GM18519 (cell line): Measurements from ENCODE around the gene USP9X.
"Not testable (repeated sequence)": the region's sequence is repeated elsewhere in the genome, so short reads cannot be mapped to it uniquely, and the experiment has no call there.

ENCODE experiments used
- ATAC-seq: cut with Tn5 transposase; IDR thresholded peaks from one replicate; pipeline ENCODE4 v1.9.1; 2021; ENCODE audit warnings: mild to moderate bottlenecking, moderate library complexity; ENCODE audit not compliant: unreplicated experiment, low FRiP score

The USP9X gene

DNA sequence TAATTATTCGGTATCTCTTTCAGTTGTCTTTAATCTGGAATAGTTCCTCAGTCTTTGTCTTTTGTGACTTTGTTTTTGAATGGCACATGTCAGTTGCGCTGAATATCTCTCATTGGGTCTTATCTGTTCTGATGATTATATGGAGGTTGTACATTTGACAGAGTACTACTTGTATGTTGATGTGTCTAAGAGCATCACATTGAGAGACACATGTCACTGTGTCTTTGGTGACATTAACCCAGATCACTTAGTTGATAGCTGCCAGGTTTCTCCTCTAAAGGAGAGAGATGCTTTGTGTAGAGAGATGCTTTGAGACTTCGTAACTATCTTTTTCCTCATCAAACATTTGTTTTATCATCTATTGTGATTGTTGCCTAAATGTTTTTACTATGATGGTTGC is 92.1 kb downstream of the USP9X start:
- no peak for ATAC-seq

DNA sequence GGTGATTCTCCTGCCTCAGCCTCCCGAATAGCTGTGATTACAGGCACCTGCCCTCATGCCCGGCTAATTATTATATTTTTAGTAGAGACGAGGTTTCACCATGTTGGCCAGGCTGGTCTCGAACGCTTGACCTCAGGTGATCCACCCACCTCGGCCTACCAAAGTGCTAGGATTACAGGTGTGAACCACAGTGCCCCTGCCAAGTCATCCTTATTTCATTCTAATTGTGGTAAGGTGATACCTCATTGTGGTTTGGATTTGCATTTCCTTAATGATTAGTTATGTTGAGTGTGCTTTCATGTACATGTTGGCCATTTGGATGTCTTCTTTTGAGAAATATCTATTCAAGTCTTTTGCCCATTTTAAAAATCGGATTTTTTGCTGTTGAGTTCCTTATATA is 93.0 kb downstream of the USP9X start:
- no peak for ATAC-seq

DNA sequence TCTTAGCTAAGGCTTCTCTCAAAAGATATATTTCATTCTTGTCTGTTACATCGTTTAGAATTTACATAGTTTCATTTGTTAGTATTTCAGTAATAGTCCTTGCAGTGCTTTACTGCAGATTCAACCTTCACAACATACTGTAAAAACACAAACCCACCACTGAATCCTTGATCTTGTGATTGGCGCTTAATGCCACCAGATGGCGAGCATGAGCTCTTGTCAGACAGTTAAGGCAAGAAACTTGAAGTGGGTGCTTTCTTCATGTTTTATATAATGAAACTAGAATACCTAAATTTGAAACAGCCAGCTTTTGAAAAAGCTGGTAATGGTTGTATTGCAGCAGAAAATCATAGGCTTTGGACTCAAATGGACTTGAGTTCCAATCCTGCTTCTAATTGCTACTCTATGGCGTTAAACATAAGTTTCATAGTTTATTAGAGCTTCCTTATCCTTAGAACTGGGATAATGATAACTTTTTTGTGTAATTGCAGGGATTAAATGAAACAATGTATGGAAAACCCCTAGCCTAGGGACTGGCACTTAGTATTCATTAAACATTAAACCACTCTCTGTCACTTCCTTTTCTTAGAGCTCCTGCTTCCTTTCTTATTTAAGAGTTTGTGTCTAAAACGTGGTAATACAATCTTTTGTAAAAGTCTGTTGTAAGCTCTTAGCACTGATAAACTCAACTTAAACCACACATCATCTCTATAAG is 95.1 kb downstream of the USP9X start:
- ATAC-seq: no peak

DNA sequence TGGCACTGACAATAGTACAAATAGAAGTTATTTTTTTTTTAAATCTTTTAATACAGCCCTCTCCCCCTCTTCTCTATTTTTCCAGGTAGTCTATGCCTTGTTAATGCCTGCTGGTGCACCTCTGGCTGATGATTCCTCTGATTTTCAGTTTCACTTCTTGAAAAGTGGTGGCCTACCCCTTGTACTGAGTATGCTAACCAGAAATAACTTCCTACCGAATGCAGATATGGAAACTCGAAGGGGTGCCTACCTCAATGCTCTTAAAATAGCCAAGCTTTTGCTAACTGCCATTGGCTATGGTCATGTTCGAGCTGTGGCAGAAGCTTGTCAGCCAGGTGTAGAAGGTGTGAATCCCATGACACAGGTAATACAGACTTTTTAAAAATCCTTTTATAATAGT is 99.1 kb downstream of the USP9X start:
- ATAC-seq: no peak

DNA sequence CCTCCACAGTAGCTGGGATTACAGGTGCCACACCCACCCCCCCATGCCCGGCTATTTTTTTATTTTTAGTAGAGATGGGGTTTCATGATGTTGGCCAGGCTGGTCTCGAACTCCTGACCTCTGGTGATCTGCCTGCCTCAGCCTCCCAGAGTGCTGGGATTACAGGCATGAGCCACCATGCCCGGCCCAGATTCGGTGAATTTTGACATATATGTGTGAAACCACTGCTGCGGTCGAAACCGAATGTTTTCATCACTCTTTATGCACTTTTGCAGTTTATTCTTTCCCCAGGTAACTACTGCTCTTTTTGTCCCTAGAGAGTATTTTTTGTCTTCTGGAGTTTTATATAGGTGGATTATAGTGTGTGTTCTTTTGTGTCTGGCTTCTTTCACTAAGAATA is 101.7 kb downstream of the USP9X start:
- ATAC-seq: not testable (repeated sequence)

DNA sequence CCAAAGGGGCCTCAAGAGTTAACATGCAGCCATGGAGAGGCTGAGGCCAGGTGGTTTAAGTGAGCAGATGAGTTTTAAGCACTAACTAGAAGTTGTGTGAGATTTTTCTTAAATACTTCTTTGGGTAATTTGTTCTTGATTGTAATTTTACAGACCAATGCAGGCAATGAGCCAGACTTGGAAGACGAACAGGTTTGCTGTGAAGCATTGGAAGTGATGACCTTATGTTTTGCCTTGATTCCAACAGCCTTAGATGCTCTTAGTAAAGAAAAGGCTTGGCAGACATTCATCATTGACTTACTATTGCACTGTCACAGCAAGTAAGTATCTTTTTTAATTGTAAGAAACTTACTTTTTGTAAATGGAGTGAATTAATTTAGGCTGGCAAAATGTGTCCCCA is 103.9 kb downstream of the USP9X start:
- no peak for ATAC-seq

DNA sequence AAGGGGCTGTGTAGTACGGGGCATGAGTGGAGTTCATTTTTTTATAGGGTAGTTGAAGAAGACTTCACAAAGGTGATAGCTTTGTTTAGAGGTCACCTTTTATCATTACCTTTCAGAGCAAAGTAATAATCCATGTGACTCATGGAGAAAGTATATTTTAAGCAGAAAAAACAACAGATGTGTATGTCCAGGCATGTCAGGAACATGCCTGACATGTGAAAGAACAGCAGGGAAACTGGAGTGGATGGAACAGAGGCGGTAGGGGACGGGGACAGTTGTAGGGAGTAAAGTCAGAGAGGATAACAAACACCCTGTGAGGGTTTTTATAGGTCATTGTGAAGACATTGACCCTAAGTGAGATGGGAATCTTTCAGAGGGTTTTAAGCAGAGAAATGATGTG is 107.6 kb downstream of the USP9X start:
- no peak for ATAC-seq

DNA sequence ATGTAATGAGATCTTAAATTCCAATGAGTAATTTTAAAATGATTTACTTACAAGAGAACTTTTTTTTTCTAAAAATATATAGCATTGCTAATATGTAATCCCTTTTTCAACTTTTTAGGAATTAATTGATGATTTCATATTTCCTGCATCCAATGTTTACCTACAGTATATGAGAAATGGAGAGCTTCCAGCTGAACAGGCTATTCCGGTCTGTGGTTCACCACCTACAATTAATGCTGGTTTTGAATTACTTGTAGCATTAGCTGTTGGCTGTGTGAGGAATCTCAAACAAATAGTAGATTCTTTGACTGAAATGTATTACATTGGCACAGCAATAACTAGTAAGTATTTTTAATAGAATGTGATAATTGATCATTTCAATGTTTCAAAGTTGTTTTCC is 113.2 kb downstream of the USP9X start:
- no peak for ATAC-seq

DNA sequence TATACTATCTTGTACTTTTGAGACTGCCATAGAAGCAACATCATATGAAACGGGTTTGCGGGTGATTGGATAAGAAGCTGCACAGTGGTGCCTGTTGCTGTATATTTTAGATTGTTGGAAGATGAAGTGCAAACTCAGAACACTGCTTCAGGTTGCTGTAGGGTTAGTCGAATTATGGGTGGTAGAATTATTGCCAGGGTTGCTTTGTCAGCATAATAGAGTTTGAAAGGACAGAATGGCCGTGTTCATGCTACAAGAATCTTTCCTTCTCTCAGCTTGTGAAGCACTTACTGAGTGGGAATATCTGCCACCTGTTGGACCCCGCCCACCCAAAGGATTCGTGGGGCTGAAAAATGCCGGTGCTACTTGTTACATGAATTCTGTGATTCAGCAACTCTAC is 115.5 kb downstream of the USP9X start:
- no peak for ATAC-seq

DNA sequence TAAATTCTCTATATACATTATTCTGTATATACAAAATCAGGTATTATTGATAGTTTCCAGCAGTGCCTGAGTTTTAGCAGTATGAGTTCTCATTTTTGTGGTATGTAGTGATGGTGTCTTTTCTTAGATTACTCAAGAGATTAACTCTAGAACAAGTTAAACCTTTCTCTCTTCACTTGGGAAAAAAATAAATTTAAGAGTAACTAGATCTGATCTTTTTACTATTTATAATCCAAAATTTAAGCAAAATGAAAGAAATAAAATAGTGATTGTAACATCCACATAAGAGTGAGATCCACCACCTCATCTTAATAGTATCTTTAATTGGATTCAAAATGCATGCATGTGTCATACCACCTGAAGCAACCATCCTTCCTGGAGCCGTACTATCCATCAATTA is 124.6 kb downstream of the USP9X start:
- no peak for ATAC-seq

DNA sequence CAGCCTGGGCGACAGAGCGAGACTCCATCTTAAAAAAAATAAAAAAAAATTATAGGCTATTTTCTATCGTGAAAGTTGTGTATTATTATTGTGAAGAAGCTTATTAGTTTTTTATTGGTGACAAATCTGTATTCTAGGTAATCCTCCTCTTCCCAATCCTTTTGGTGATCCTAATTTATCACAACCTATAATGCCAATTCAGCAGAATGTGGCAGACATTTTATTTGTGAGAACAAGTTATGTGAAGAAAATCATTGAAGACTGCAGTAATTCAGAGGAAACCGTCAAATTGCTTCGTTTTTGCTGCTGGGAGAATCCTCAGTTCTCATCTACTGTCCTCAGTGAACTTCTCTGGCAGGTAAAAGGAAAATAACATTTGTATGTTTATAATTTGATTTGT is 139.4 kb downstream of the USP9X start:
- no peak for ATAC-seq

DNA sequence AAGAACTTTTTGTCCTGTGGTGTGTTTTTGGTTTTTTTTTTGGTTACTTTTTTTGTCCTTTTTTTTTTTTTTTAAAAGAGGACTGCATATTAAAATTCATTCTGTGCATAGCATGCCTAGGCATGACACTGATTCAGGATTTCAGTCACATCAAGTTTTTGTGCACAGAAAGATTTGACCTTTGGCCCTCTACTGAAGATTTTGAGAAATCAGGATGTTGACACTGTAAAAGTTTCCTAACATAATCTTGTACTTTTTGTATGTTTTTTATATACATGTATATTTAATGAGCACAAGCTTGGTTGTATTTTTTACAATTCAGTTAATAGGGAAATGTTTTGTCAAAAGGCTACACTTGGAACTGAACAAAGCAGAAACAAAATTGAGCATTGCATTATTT is 148.7 kb downstream of the USP9X start:
- no peak for ATAC-seq

DNA sequence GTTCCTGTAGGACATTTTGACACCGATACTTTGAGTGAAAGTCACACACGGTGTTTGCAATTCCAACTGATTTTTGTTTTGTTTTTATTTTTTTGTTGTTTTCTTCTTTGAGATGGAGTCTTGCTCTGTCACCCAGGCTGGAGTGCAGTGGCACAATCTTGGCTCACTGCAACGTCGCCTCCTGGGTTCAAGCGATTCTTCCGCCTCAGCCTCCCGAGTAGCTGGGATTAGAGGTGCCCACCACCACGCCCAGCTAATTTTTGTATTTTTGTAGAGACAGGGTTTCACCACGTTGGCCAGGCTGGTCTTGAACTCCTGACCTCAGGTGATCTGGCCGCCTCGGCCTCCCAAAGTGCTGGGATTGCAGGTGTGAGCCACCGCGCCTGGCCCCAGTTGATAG is 149.2 kb downstream of the USP9X start:
- ATAC-seq: not testable (repeated sequence)

DNA sequence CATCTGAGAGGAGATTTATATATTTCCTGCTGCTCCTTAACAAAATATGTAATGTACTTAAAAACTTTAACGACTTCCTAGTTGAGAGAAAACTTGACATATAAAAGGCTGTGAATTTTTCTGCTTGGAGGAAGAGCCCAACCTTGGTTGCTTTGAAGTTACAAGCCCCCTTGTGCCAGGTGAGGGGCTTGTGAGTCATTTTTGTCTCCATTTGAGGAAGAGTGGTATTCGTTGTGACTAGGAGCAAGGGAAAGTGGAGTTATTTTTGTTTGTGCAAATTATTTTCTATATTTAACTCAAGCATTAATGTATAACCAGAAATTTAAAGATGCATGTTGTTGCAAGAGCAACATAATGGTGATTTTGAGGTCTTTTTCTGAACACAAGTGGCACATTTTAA is 149.7 kb downstream of the USP9X start:
- no peak for ATAC-seq

DNA sequence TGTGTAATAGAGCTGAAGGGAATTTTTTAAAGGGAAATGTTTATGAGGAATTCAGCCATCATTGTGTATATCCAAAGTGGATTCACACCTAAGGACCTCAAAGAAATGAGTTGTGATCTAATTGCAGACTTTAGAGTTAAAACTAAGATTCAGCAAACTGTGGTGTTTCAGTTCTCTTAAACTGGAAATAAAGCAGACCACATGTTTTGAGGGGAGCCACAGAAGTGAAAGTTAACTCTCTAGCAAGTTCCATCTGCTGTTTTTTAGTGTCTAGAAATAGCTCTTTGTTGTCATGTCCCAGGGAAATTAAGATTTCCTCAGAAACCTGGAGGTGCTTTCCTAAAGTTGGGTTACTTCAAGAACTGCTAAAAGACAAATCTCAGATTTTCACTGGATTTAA is 151.4 kb downstream of the USP9X start:
- ATAC-seq: no peak

DNA sequence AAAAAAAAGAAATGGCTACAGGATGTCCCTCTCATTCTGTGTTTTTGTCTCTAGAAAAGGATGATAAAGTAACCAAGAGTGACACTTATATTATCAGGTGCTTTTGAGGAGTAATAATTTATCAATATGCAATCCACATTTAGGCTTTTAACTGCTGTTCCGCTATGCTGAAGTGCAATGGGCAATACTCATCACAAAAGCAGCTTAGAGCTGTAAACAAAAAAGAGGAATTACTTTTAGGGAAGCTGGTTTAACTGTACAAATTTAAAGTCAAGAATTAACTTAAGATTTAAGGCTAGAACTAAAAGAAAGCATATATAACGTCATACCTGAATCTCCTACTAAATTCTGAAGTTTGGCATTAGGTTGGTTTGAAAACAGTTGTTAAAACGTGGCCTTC is 155.3 kb downstream of the USP9X start:
- ATAC-seq: no peak

DNA sequence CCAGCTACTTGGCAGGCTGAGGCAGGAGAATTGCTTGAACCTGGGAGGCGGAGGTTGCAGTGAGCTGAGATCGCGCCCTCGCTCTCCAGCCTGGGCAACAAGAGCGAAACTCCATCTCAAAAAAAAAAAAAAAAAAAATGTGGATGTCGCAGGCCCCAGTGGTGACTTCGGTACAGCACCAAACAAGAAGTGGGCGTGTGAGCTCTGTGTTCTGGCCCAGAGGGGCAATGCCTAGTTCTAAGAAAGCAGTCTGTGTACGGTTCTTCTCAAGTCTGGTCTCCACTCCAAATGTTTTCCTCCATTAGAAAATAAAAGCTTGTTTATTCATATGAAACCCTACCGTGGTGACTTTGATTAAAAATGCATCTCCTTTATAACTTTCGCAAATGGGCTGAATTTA is 156.7 kb downstream of the USP9X start:
- ATAC-seq: no peak

DNA sequence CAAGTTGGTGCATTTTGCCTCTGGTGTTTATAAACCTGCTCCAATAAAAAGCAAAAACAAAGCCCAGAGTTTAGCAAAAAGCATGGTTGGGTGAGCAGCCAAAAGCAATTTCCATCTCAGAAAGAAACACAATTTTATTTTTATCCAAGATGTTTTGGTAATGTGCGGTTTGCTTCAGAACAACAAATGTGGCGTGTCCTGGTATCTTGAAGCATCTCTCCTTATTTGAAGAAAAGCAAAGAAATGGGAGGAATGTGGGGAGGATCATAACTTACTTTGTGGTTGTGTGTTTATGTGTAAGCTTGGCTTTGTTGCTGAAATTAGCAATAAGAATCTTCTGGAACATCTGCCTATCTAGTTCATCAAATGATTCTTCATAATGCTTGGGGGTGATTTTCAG is 160.4 kb downstream of the USP9X start:
- no peak for ATAC-seq

DNA sequence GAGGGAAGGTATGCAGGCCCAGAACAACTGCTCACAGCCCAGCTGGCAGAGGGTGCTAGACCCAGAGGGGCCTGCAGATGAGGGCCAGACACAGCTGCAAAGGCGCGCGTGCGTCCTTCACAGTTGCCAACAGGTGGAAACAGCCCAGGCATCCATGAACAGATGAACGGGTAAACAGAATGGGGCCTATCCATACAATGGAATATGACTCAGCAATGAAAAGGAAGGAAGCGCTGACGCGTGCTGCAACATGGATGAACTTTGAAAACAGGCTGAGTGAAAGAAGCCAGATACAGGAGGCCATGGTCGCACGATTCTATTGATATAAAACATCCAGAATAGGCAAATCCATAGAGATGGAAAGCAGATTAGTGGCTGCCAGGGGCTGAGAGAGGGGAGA is 165.6 kb downstream of the USP9X start:
- ATAC-seq: no peak

DNA sequence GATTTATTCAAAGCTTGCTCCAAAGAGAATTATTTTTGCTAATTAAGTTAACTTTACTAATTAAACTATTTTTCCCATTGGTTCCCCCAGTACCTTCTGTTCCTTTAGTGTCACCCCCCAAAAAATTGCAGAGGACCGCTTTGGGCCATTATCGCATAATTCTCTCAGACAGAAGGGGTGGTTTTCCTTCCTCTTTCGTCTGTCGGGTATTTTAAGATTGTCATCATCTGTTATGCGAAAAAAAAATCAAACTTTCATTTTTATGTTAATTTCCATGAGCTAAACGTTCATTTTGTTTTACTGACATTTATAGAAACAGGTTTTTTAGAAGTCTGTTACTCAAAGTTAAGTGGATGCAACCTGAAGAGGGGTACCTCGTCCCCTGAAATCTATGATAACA is 172.6 kb downstream of the USP9X start:
- no peak for ATAC-seq

DNA sequence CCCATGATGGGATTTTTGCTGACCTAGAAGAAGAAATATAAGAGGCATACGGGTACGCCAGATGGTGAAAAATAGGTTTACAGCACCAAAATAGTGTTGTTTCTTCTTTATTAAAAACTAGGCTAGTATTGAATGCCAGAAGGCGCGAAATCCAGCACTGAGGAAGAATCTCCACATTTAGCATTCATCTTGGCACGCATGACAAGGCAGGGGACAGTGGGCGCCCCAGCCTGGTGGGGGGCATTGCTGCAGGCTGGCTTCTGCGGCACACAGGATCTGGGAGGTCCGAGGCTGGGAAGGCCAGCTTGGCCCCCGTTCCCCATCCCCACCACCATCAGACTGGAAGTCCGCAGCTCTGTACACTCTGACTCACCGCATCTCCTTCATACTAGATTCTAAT is 173.0 kb downstream of the USP9X start:
- ATAC-seq: no peak

DNA sequence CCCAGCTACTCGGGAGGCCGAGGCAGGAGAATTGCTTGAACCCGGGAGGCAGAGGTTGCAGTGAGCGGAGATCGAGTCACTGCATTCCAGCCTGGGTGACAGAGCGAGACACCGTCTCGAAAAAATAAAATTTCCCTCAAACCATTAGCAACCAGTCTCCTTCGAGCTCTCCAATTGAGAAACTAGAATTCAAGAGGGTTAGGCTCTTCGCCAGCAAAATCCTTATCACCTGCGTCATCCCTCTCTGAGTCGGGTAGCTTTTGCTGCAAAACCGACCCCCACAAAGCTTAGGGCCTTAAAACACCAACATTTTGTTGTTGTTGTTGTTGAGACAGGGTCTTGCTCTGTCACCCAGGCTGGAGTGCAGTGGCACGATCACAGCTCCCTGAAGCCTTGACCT is 173.6 kb downstream of the USP9X start:
- no peak for ATAC-seq

DNA sequence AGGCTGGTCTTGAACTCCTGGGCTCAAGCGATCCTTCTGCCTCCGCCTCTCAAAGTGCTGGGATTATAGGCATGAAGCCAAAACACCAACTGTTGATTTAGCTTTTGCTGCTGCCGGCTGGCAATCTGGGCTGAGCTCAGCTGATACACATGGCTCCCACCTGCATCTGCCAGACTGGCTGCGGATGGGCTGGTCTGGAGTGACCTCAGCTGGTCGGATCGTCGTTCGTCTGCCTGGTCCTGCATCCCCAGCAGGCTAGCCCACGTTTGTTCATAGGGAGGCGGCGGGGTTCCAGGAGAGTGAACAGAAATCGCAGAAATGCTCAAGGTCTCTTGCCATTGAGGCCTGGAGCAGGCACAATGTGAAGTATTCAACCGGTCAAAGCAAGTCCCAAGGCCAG is 174.3 kb downstream of the USP9X start:
- no peak for ATAC-seq
